ENCODE results near the gene PTPRE.

Gene PTPRE

GRCh38 chr10:127874671-127875448, 32.0 kb upstream of the PTPRE start:
- Mint-ChIP-seq H3K36me3 (ENCODE audit: low read depth) (no peaks in the 10 kb centered on the region), H3K4me3 (no peak overlapping the region), H3K27me3 (ENCODE audit: low read depth, poor library complexity) (peaks cover 30% of the 10 kb centered on the region)

GRCh38 chr10:127875449-127875765, 31.5 kb upstream of the PTPRE start:
- Mint-ChIP-seq H3K4me3 (no peak overlapping the region), H3K27ac (no peak overlapping the region), H3K27me3 (ENCODE audit: low read depth, poor library complexity) (peaks cover 30% of the 10 kb centered on the region), H3K4me1 (peaks cover 11% of the 10 kb centered on the region), H3K9me3 (peaks cover 3% of the 10 kb centered on the region), H3K36me3 (ENCODE audit: low read depth) (no peaks in the 10 kb centered on the region)
- no peak for DNase-seq
- no peak for TF ChIP-seq CTCF (IDR thresholded peaks at IDR 0.05)

More at GRCh38 chr10:127874671-127875448, 32.0 kb upstream of the PTPRE start:
- no peak for DNase-seq
- TF ChIP-seq CTCF (IDR thresholded peaks at IDR 0.05): no peak
- Mint-ChIP-seq H3K27ac (no peak overlapping the region), H3K9me3 (peaks cover 9% of the 10 kb centered on the region), H3K4me1 (peaks cover 10% of the 10 kb centered on the region)

- H3K27ac Mint-ChIP-seq: no peak overlapping the region
- peaks cover 15% of the 10 kb centered on the region for H3K4me1 Mint-ChIP-seq
- no peak overlapping the region for H3K4me3 Mint-ChIP-seq
- TF ChIP-seq CTCF (IDR thresholded peaks at IDR 0.05): no peak
- DNase-seq: no peak
- H3K27me3 Mint-ChIP-seq (ENCODE audit: low read depth, poor library complexity): peaks cover 27% of the 10 kb centered on the region
- peaks cover 1% of the 10 kb centered on the region for H3K9me3 Mint-ChIP-seq
- no peaks in the 10 kb centered on the region for H3K36me3 Mint-ChIP-seq (ENCODE audit: low read depth)
These were observed 31.0 kb upstream of the PTPRE start for GRCh38 chr10:127875916-127876315.

- no peaks in the 10 kb centered on the region for H3K9me3 Mint-ChIP-seq
- H3K4me3 Mint-ChIP-seq: no peak overlapping the region
- peaks cover 15% of the 10 kb centered on the region for H3K4me1 Mint-ChIP-seq
- no peaks in the 10 kb centered on the region for H3K36me3 Mint-ChIP-seq (ENCODE audit: low read depth)
- no peak overlapping the region for H3K27ac Mint-ChIP-seq
- TF ChIP-seq CTCF (IDR thresholded peaks at IDR 0.05): no peak
- no peak for DNase-seq
- peaks cover 26% of the 10 kb centered on the region for H3K27me3 Mint-ChIP-seq (ENCODE audit: low read depth, poor library complexity)
These were observed 29.8 kb upstream of the PTPRE start for GRCh38 chr10:127877116-127877515.

- Mint-ChIP-seq H3K4me3 (no peak overlapping the region), H3K27ac (no peak overlapping the region), H3K9me3 (no peaks in the 10 kb centered on the region), H3K36me3 (ENCODE audit: low read depth) (no peaks in the 10 kb centered on the region), H3K27me3 (ENCODE audit: low read depth, poor library complexity) (peaks cover 28% of the 10 kb centered on the region), H3K4me1 (peaks cover 15% of the 10 kb centered on the region)
- DNase-seq: no peak
- TF ChIP-seq CTCF (IDR thresholded peaks at IDR 0.05): no peak
These were observed 29.2 kb upstream of the PTPRE start for GRCh38 chr10:127877699-127878098.

GRCh38 chr10:127878475-127879055, 28.3 kb upstream of the PTPRE start:
- Mint-ChIP-seq H3K4me3 (no peak overlapping the region), H3K9me3 (no peaks in the 10 kb centered on the region), H3K36me3 (ENCODE audit: low read depth) (no peaks in the 10 kb centered on the region), H3K4me1 (peaks cover 15% of the 10 kb centered on the region), H3K27me3 (ENCODE audit: low read depth, poor library complexity) (peaks cover 26% of the 10 kb centered on the region), H3K27ac (no peak overlapping the region)
- no peak for DNase-seq
- no peak for TF ChIP-seq CTCF (IDR thresholded peaks at IDR 0.05)
